Smooth muscle cell (in vitro differentiated cells): Measurements from ENCODE around the gene CYSRT1. TPM values are rescaled to one million over a fixed set of nuclear protein-coding genes. Genes with fewer than 3 reads are reported as not detected.
A peak's percentile ranks its signal among the peaks of the same experiment; 100 is the strongest.

Source experiments
- DNase-seq: peaks from one replicate; lab custom pipeline; 2025; ENCODE audit not compliant: unreplicated experiment; lab: John Stamatoyannopoulos, UW
- H2AFZ ChIP-seq: fragments of 200-600 bp; sonication (generic); 2 replicates; pipeline ENCODE4 v1.6.0; 2016; ENCODE audit warnings: antibody characterized with exemption, low read depth, mild to moderate bottlenecking
- H3F3A ChIP-seq: fragments of 200-600 bp; sonication (generic); 2 replicates; pipeline ENCODE4 v1.6.0; 2017; ENCODE audit warnings: antibody characterized with exemption, low read depth
- H3K27ac ChIP-seq: fragments of 200-600 bp; sonication (generic); 2 replicates; pipeline ENCODE4 v1.5.1; 2016; ENCODE audit warnings: low read depth, mild to moderate bottlenecking
- H3K27me3 ChIP-seq: fragments of 200-600 bp; sonication (generic); 2 replicates; pipeline ENCODE4 v1.6.1; 2016; ENCODE audit warnings: low read depth, mild to moderate bottlenecking
- H3K36me3 ChIP-seq: fragments of 200-600 bp; sonication (generic); 2 replicates; pipeline ENCODE4 v1.5.1; 2016; ENCODE audit warnings: low read depth
- H3K4me1 ChIP-seq: fragments of 200-600 bp; sonication (generic); 2 replicates; pipeline ENCODE4 v1.5.1; 2016; ENCODE audit warnings: low read depth
- H3K4me2 ChIP-seq: fragments of 200-600 bp; sonication (generic); 2 replicates; pipeline ENCODE4 v1.6.0; 2016; ENCODE audit warnings: mild to moderate bottlenecking
- H3K4me3 ChIP-seq: fragments of 200-600 bp; sonication (generic); 2 replicates; pipeline ENCODE4 v1.5.1; 2016; ENCODE audit warnings: mild to moderate bottlenecking
- H3K79me2 ChIP-seq: fragments of 200-600 bp; sonication (generic); 2 replicates; pipeline ENCODE4 v1.6.0; 2016; ENCODE audit warnings: low read depth, mild to moderate bottlenecking
- H3K9ac ChIP-seq: fragments of 200-600 bp; sonication (generic); 2 replicates; pipeline ENCODE4 v1.6.0; 2016; ENCODE audit warnings: low read depth
- H3K9me3 ChIP-seq: fragments of 200-600 bp; sonication (generic); replicated peaks from 2 replicates; pipeline ENCODE4 v1.5.1; 2016; ENCODE audit warnings: low read depth
- H4K20me1 ChIP-seq: fragments of 200-600 bp; sonication (generic); 2 replicates; pipeline ENCODE4 v1.6.0; 2016; ENCODE audit warnings: low read depth
- CTCF ChIP-seq: fragments of 200-600 bp; sonication (generic); IDR thresholded peaks from 2 replicates; pipeline ENCODE4 v1.5.1; 2017; ENCODE audit warnings: borderline replicate concordance, mild to moderate bottlenecking, antibody characterized with exemption; ENCODE audit not compliant: insufficient read depth, poor library complexity, severe bottlenecking
- WGBS: methylation state at CpG from one replicate; pipeline ENCODE4 v1.1.7; 2016; ENCODE audit warnings: low lambda C conversion rate; 5-methylcytosine and 5-hydroxymethylcytosine counted together
- polyA plus RNA-seq: library from polyadenylated mRNA; unstranded; fragments of >200 nt; fragmentation: Nextera tagmentation; extraction: Ambion mirVana; gene quantifications from 2 replicates; pipeline ENCODE4 v1.2.1, GENCODE V29; 2016
- total RNA-seq: library from RNA; depleted of rRNA; stranded (reverse); fragments of >200 nt; gene quantifications from 2 replicates; pipeline ENCODE4 v1.2.3, GENCODE V29; 2014

The CYSRT1 gene
- total and polyA plus RNA-seq, 2 experiments from 2014 or later, result 2.3 to 2.4 TPM

DNA sequence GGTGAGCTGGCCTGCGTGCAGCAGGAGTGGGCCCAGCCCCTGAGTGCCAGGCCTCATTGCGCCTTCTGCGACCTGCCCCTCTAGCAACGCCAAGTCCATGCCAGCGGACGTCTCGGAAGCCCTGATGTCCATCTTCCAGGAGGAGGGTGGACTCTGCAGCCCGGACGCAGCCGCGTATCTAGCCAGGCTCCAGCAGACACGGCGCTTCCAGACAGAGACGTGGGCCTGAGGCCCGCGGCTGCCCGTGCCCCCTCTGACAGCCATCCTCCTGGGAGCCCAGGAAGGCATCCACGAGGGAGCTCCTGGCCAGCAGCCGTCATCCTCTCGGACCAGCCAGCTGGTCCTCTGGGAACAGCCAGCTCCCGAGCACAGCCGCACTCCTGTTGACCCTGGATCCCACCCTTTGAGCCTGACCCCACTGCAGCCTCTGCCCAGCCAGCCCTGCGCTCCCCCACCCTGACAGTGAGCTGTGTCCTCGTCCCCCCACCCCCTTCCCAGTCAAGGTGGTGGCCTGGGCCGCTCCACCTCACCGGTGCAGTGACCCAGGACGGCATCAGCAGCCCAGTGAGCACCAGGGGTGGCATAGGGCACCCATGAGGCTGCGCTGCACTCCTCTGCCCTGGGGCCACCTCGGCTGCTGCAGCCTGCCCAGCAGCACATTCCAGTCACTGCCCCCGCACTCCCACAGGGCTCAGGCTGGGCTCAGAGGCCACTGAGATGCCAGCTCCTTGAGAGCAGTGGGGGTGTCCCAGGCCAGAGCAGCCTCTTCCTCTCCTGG, 8.6 kb upstream of the CYSRT1 start:
- Histone ChIP-seq H3K27me3 (no peaks in the 10 kb centered on the region), H4K20me1 (no peaks in the 10 kb centered on the region), H3K4me3 (no peak overlapping the region), H3K4me1 (no peaks in the 10 kb centered on the region), H2AFZ (no peak overlapping the region), H3K79me2 (no peaks in the 10 kb centered on the region), H3K36me3 (no peaks in the 10 kb centered on the region), H3K4me2 (peak overlapping the region; percentile 70), H3K9me3 (no peaks in the 10 kb centered on the region), H3K27ac (no peak overlapping the region), H3F3A (no peaks in the 10 kb centered on the region), H3K9ac (no peak overlapping the region)
- TF ChIP-seq CTCF, result no peak
- DNase-seq, result no peak
- 93% methylated on average over 25 of the region's 30 CpGs for WGBS

- no peak for TF ChIP-seq CTCF
- Histone ChIP-seq H3F3A (no peaks in the 10 kb centered on the region), H3K9me3 (no peaks in the 10 kb centered on the region), H3K36me3 (no peaks in the 10 kb centered on the region), H3K27ac (peak overlapping the region; percentile 19), H3K9ac (no peak overlapping the region), H3K4me2 (peak overlapping the region; percentile 70), H2AFZ (no peak overlapping the region), H4K20me1 (no peaks in the 10 kb centered on the region), H3K4me1 (peaks cover 3% of the 10 kb centered on the region), H3K4me3 (peak overlapping the region; percentile 28), H3K27me3 (no peaks in the 10 kb centered on the region), H3K79me2 (no peaks in the 10 kb centered on the region)
- WGBS, result 52% methylated on average over 33 of the region's 36 CpGs
- peak; percentile 21 for DNase-seq
These were observed 7.4 kb upstream of the CYSRT1 start for GRCh38 chr9:137217276-137218211.

DNA sequence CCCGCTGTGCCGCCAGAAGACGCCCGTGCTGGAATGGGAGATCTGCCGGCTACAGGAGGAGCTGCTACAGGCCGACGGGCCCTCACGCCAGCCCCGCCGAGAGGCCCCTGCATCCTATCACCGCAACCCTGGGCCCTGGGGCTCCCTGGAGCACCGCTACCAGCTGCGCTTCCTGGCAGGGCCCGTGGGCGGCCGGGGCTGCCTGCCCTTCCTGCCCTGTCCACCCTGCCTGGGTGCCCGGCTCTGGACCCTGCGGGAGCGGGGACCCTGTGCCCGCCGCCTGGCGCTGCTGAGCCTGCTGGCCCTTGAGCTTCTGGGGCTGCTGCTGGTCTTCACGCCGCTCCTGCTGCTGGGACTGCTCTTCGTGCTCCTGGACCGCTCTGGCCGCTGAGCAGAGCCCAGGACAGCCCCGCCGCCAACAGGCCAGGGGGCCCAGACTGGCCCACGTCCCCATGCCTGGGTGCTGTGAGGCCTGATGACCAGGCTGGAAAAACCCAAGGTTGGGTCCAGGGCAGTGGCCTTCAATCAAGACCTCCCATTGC, 6.7 kb upstream of the CYSRT1 start:
- peak overlapping the region; percentile 33 for H3K4me2 ChIP-seq
- no peaks in the 10 kb centered on the region for H3K27me3 ChIP-seq
- no peak overlapping the region for H3K4me3 ChIP-seq
- no peak overlapping the region for H3K9ac ChIP-seq
- TF ChIP-seq CTCF, result no peak
- peak overlapping the region; percentile 2 for H3K27ac ChIP-seq
- H3K36me3 ChIP-seq, result no peaks in the 10 kb centered on the region
- WGBS, result 94% methylated on average over 29 of the region's 30 CpGs
- H3K9me3 ChIP-seq, result no peaks in the 10 kb centered on the region
- no peaks in the 10 kb centered on the region for H3F3A ChIP-seq
- no peaks in the 10 kb centered on the region for H4K20me1 ChIP-seq
- H3K4me1 ChIP-seq, result peaks cover 8% of the 10 kb centered on the region
- no peak for DNase-seq
- no peaks in the 10 kb centered on the region for H3K79me2 ChIP-seq
- H2AFZ ChIP-seq, result no peak overlapping the region
